OCI-LY1 (cell line): Measurements from ENCODE around the gene CELF4.

ENCODE experiments used
- CTCF ChIP-seq: fragments of 200-600 bp; sonication (generic), shearing (Covaris generic); IDR thresholded peaks from 2 replicates; pipeline ENCODE4 v1.5.1; 2017; ENCODE audit warnings: mild to moderate bottlenecking, antibody characterized with exemption, low read length, moderate library complexity, mixed read lengths
- EZH2 ChIP-seq: fragments of 200-600 bp; sonication (generic), shearing (Covaris generic); IDR thresholded peaks from 2 replicates; pipeline ENCODE4 v1.8.0; 2017; ENCODE audit warnings: borderline replicate concordance, mixed run types, mild to moderate bottlenecking, antibody characterized with exemption, low read length, moderate library complexity, mixed read lengths

- TF ChIP-seq CTCF, result no peak
- no peak for TF ChIP-seq EZH2
Measured at GRCh38 chr18:37318360-37319355, 246.9 kb downstream of the CELF4 start.
